HG02852 (cell line): Measurements from ENCODE around the gene PODNL1.
"Not testable (repeated sequence)": the region's sequence is repeated elsewhere in the genome, so short reads cannot be mapped to it uniquely, and the experiment has no call there.

ENCODE experiments used
- ATAC-seq: cut with Tn5 transposase; IDR thresholded peaks from one replicate; pipeline ENCODE4 v1.9.1; 2021; ENCODE audit warnings: mild to moderate bottlenecking, moderate library complexity; ENCODE audit not compliant: unreplicated experiment

Gene PODNL1

GRCh38 chr19:13974073-13974472 lies 35.9 kb upstream of the PODNL1 start:
- no peak for ATAC-seq

GRCh38 chr19:13973479-13973878 lies 35.3 kb upstream of the PODNL1 start:
- not testable (repeated sequence) for ATAC-seq

- no peak for ATAC-seq
Measured at GRCh38 chr19:13972368-13973155, 34.3 kb upstream of the PODNL1 start.

- not testable (repeated sequence) for ATAC-seq
Measured at GRCh38 chr19:13971868-13972267, 33.7 kb upstream of the PODNL1 start.

- no peak for ATAC-seq
Measured at GRCh38 chr19:13969897-13970296, 31.7 kb upstream of the PODNL1 start.

GRCh38 chr19:13968999-13969398 lies 30.8 kb upstream of the PODNL1 start:
- ATAC-seq: no peak

GRCh38 chr19:13968383-13968935 lies 30.2 kb upstream of the PODNL1 start:
- no peak for ATAC-seq

GRCh38 chr19:13967206-13967605 lies 29.0 kb upstream of the PODNL1 start:
- ATAC-seq: not testable (repeated sequence)

- ATAC-seq: no peak
Measured at GRCh38 chr19:13966684-13967128, 28.5 kb upstream of the PODNL1 start.

GRCh38 chr19:13965926-13966683 lies 27.9 kb upstream of the PODNL1 start:
- ATAC-seq: no peak

GRCh38 chr19:13965377-13965896 lies 27.2 kb upstream of the PODNL1 start:
- ATAC-seq: no peak

- no peak for ATAC-seq
Measured at GRCh38 chr19:13964776-13965175, 26.6 kb upstream of the PODNL1 start.

- no peak for ATAC-seq
Measured at GRCh38 chr19:13963603-13964105, 25.4 kb upstream of the PODNL1 start.

GRCh38 chr19:13962699-13963602 lies 24.7 kb upstream of the PODNL1 start:
- no peak for ATAC-seq

- ATAC-seq: no peak
Measured at GRCh38 chr19:13961826-13962698, 23.8 kb upstream of the PODNL1 start.

GRCh38 chr19:13960863-13961784 lies 22.9 kb upstream of the PODNL1 start:
- ATAC-seq: no peak

GRCh38 chr19:13959962-13960862 lies 22.0 kb upstream of the PODNL1 start:
- ATAC-seq: no peak
